ENCODE data around the gene PRKACA.
A peak's percentile ranks its signal among the peaks of the same experiment; 100 is the strongest.
"Not testable (repeated sequence)": the region's sequence is repeated elsewhere in the genome, so short reads cannot be mapped to it uniquely, and the experiment has no call there.

The PRKACA gene

GRCh38 chr19:14054099-14054498 is 63.5 kb downstream of the PRKACA start:
- Mint-ChIP-seq H3K4me1 (ENCODE audit: low read depth) (peaks cover 28% of the 10 kb centered on the region), H3K27me3 (peaks cover 48% of the 10 kb centered on the region), H3K4me3 (no peak overlapping the region), H3K36me3 (ENCODE audit: low read depth) (peaks cover 39% of the 10 kb centered on the region), H3K9me3 (no peaks in the 10 kb centered on the region), H3K27ac (no peak overlapping the region)
- intact Hi-C loops (cut with micrococcal nuclease) = no loop called here

- no peak overlapping the region for H3K4me3 Mint-ChIP-seq
- H3K27me3 Mint-ChIP-seq = peaks cover 42% of the 10 kb centered on the region
- H3K27ac Mint-ChIP-seq = no peak overlapping the region
- intact Hi-C loops (cut with micrococcal nuclease) = no loop called here
- peaks cover 22% of the 10 kb centered on the region for H3K4me1 Mint-ChIP-seq (ENCODE audit: low read depth)
- H3K36me3 Mint-ChIP-seq (ENCODE audit: low read depth) = peaks cover 45% of the 10 kb centered on the region
- H3K9me3 Mint-ChIP-seq = no peaks in the 10 kb centered on the region
These were observed 64.1 kb downstream of the PRKACA start for GRCh38 chr19:14053500-14053899.

GRCh38 chr19:14053032-14053431 is 64.5 kb downstream of the PRKACA start:
- intact Hi-C loops (cut with micrococcal nuclease) = no loop called here
- Mint-ChIP-seq H3K27ac (no peak overlapping the region), H3K9me3 (no peaks in the 10 kb centered on the region), H3K27me3 (peaks cover 38% of the 10 kb centered on the region), H3K4me3 (no peak overlapping the region), H3K4me1 (ENCODE audit: low read depth) (peaks cover 17% of the 10 kb centered on the region), H3K36me3 (ENCODE audit: low read depth) (peaks cover 49% of the 10 kb centered on the region)

- Mint-ChIP-seq H3K4me1 (ENCODE audit: low read depth) (peaks cover 12% of the 10 kb centered on the region), H3K36me3 (ENCODE audit: low read depth) (peaks cover 55% of the 10 kb centered on the region), H3K9me3 (no peaks in the 10 kb centered on the region), H3K27me3 (peaks cover 32% of the 10 kb centered on the region), H3K4me3 (no peak overlapping the region), H3K27ac (no peak overlapping the region)
- intact Hi-C loops (cut with micrococcal nuclease) = no loop called here
These were observed 65.1 kb downstream of the PRKACA start for GRCh38 chr19:14052470-14052869.

- Mint-ChIP-seq H3K27ac (no peak overlapping the region), H3K36me3 (ENCODE audit: low read depth) (peaks cover 60% of the 10 kb centered on the region), H3K4me1 (ENCODE audit: low read depth) (peaks cover 12% of the 10 kb centered on the region), H3K27me3 (peaks cover 29% of the 10 kb centered on the region), H3K4me3 (no peak overlapping the region), H3K9me3 (no peaks in the 10 kb centered on the region)
- intact Hi-C loops (cut with micrococcal nuclease) = no loop called here
These were observed 65.6 kb downstream of the PRKACA start for GRCh38 chr19:14051980-14052379.

GRCh38 chr19:14050961-14051360 is 66.6 kb downstream of the PRKACA start:
- intact Hi-C loops (cut with micrococcal nuclease); H3K27ac Mint-ChIP-seq; H3K9me3 Mint-ChIP-seq; H3K4me3 Mint-ChIP-seq: not testable (repeated sequence)
- peaks cover 18% of the 10 kb centered on the region for H3K4me1 Mint-ChIP-seq (ENCODE audit: low read depth)
- H3K36me3 Mint-ChIP-seq (ENCODE audit: low read depth) = peaks cover 70% of the 10 kb centered on the region
- H3K27me3 Mint-ChIP-seq = peaks cover 21% of the 10 kb centered on the region

- H3K27me3 Mint-ChIP-seq = peaks cover 21% of the 10 kb centered on the region
- no peak overlapping the region for H3K27ac Mint-ChIP-seq
- no peaks in the 10 kb centered on the region for H3K9me3 Mint-ChIP-seq
- H3K4me1 Mint-ChIP-seq (ENCODE audit: low read depth) = peaks cover 18% of the 10 kb centered on the region
- no peak overlapping the region for H3K4me3 Mint-ChIP-seq
- intact Hi-C loops (cut with micrococcal nuclease) = no loop called here
- H3K36me3 Mint-ChIP-seq (ENCODE audit: low read depth) = peaks cover 74% of the 10 kb centered on the region
These were observed 67.0 kb downstream of the PRKACA start for GRCh38 chr19:14050512-14050911.

GRCh38 chr19:14048443-14049153 is 69.0 kb downstream of the PRKACA start:
- intact Hi-C loops (cut with micrococcal nuclease) = loop anchor here (5.0 kb wide), 1 partner anchor 166 kb away; no protein-coding TSS in a partner anchor
- Mint-ChIP-seq H3K4me1 (ENCODE audit: low read depth) (peaks cover 7% of the 10 kb centered on the region), H3K27ac (no peak overlapping the region), H3K9me3 (no peaks in the 10 kb centered on the region), H3K27me3 (peaks cover 3% of the 10 kb centered on the region), H3K36me3 (ENCODE audit: low read depth) (peaks cover 89% of the 10 kb centered on the region), H3K4me3 (no peak overlapping the region)

GRCh38 chr19:14047866-14048265 is 69.7 kb downstream of the PRKACA start:
- Mint-ChIP-seq H3K4me1 (ENCODE audit: low read depth) (peaks cover 11% of the 10 kb centered on the region), H3K36me3 (ENCODE audit: low read depth) (peaks cover 95% of the 10 kb centered on the region)
- not testable (repeated sequence) for H3K27me3 Mint-ChIP-seq, H3K27ac Mint-ChIP-seq, H3K9me3 Mint-ChIP-seq, H3K4me3 Mint-ChIP-seq
- intact Hi-C loops (cut with micrococcal nuclease) = loop anchor here (5.0 kb wide), 1 partner anchor 166 kb away; no protein-coding TSS in a partner anchor

- Mint-ChIP-seq H3K36me3 (ENCODE audit: low read depth) (peaks cover 95% of the 10 kb centered on the region), H3K4me1 (ENCODE audit: low read depth) (peaks cover 29% of the 10 kb centered on the region), H3K27ac (peak overlapping the region; percentile 83)
- intact Hi-C loops (cut with micrococcal nuclease) = loop anchor here (5.0 kb wide), 1 partner anchor 36 kb away; the partner anchor contains the start of gene RFX1
- not testable (repeated sequence) for H3K9me3 Mint-ChIP-seq, H3K4me3 Mint-ChIP-seq, H3K27me3 Mint-ChIP-seq
These were observed 74.6 kb downstream of the PRKACA start for GRCh38 chr19:14042659-14043608.

All from dendritic cell treated with granulocyte-macrophage colony-stimulating factor and Interleukin-4, amounts not matched to agents 40 ng/mL and 50 ng/mL, for 4 days (primary cell).